Liver (tissue), 9 donors: ENCODE data around the gene FGF1. TPM values are rescaled to one million over a fixed set of nuclear protein-coding genes. Genes with fewer than 3 reads are reported as not detected.

Experiments used
- DNase-seq: peaks from one replicate; pipeline ENCODE4 v3.0.0-alpha.2; 2017; ENCODE audit warnings: low spot score
- H3K27ac ChIP-seq, 2 donors: one replicate each; pipeline ENCODE4 v1.7.0; 2013; ENCODE audit warnings: inconsistent platforms in 2 of 2, low read length in 2 of 2, control low read depth in 1 of 2, low read depth in 1 of 2, mild to moderate bottlenecking in 1 of 2
- H3K27me3 ChIP-seq, 4 donors: one replicate each; pipeline versions ENCODE4 v1.6.1 to v1.7.0; 2013; ENCODE audit warnings: low read length in 3 of 4, inconsistent platforms in 1 of 4, mild to moderate bottlenecking in 1 of 4, moderate library complexity in 1 of 4; ENCODE audit not compliant: control insufficient read depth in 4 of 4, insufficient read depth in 4 of 4
- H3K36me3 ChIP-seq, 4 donors: one replicate each; pipeline versions ENCODE4 v1.6.1 to v1.7.0; 2013; ENCODE audit warnings: low read length in 3 of 4, mild to moderate bottlenecking in 3 of 4, low read depth in 1 of 4, moderate library complexity in 1 of 4; ENCODE audit not compliant: control insufficient read depth in 4 of 4, insufficient read depth in 3 of 4
- H3K4me1 ChIP-seq, 4 donors: one replicate each; pipeline versions ENCODE4 v1.6.1 to v1.7.0; 2013; ENCODE audit warnings: low read length in 3 of 4, mild to moderate bottlenecking in 3 of 4, moderate library complexity in 1 of 4; ENCODE audit not compliant: control insufficient read depth in 4 of 4, insufficient read depth in 4 of 4
- H3K4me3 ChIP-seq, 3 donors: one replicate each; pipeline versions ENCODE4 v1.6.1 to v1.7.0; 2013; ENCODE audit warnings: low read length in 3 of 3, control low read depth in 1 of 3, low read depth in 1 of 3, mild to moderate bottlenecking in 1 of 3
- H3K9ac ChIP-seq, 2 donors: one replicate each; pipeline ENCODE4 v1.7.0; 2013; ENCODE audit warnings: low read length in 2 of 2, mild to moderate bottlenecking in 2 of 2, moderate library complexity in 2 of 2, control low read depth in 1 of 2, low read depth in 1 of 2
- H3K9me3 ChIP-seq, 4 donors: one replicate each; pipeline versions ENCODE4 v1.6.1 to v1.7.0; 2013; ENCODE audit warnings: low read length in 3 of 4; ENCODE audit not compliant: control insufficient read depth in 4 of 4
- EGR1 ChIP-seq, 2 donors: IDR thresholded peaks; 2 replicates each; pipeline ENCODE4 v1.6.1; 2016 to 2018; ENCODE audit warnings: antibody characterized with exemption in 2 of 2, low read depth in 2 of 2
- FOXA1 ChIP-seq: IDR thresholded peaks from 2 replicates; pipeline ENCODE4 v1.6.1; 2016; ENCODE audit warnings: antibody characterized with exemption
- FOXA2 ChIP-seq: IDR thresholded peaks from 2 replicates; pipeline ENCODE4 v1.6.1; 2016; ENCODE audit warnings: antibody characterized with exemption
- GABPA ChIP-seq, 2 donors: IDR thresholded peaks in 1 of 2; conservative IDR thresholded peaks in 1 of 2; 2 replicates each; pipeline ENCODE4 v1.6.1; 2016; ENCODE audit warnings: antibody characterized with exemption in 2 of 2, mild to moderate bottlenecking in 1 of 2, moderate library complexity in 1 of 2
- HNF4A ChIP-seq, 2 donors: conservative IDR thresholded peaks; 2 replicates each; pipeline ENCODE4 v1.6.1; 2016; ENCODE audit warnings: antibody characterized with exemption in 2 of 2, mild to moderate bottlenecking in 2 of 2
- HNF4G ChIP-seq: IDR thresholded peaks from 2 replicates; pipeline ENCODE4 v1.6.1; 2016; ENCODE audit warnings: antibody characterized with exemption
- JUND ChIP-seq, 2 donors: IDR thresholded peaks; 2 replicates each; pipeline ENCODE4 v1.6.1; 2016; ENCODE audit warnings: antibody characterized with exemption in 2 of 2
- NR2F2 ChIP-seq: IDR thresholded peaks from 2 replicates; pipeline ENCODE4 v1.6.1; 2016; ENCODE audit warnings: antibody characterized with exemption
- RAD21 ChIP-seq, 2 donors: IDR thresholded peaks; 2 replicates each; pipeline ENCODE4 v1.6.1; 2016; ENCODE audit warnings: antibody characterized with exemption in 2 of 2, mild to moderate bottlenecking in 2 of 2
- RXRA ChIP-seq, 2 donors: IDR thresholded peaks; 2 replicates each; pipeline ENCODE4 v1.6.1; 2017 to 2018; ENCODE audit warnings: antibody characterized with exemption in 2 of 2, mild to moderate bottlenecking in 1 of 2
- SP1 ChIP-seq: IDR thresholded peaks from 2 replicates; pipeline ENCODE4 v1.6.1; 2018; ENCODE audit warnings: antibody characterized with exemption, mild to moderate bottlenecking
- TAF1 ChIP-seq: conservative IDR thresholded peaks from 2 replicates; pipeline ENCODE4 v1.6.1; 2016; ENCODE audit warnings: antibody characterized with exemption, mild to moderate bottlenecking
- YY1 ChIP-seq: IDR thresholded peaks from 2 replicates; pipeline ENCODE4 v1.6.1; 2016; ENCODE audit warnings: antibody characterized with exemption, mild to moderate bottlenecking
- WGBS: extraction: QIAGEN DNeasy Blood & Tissue Kit; methylation state at CpG from one replicate; pipeline ENCODE4 v1.1.7; 2013; 5-methylcytosine and 5-hydroxymethylcytosine counted together
- polyA plus RNA-seq, 2 donors: library from polyadenylated mRNA; stranded (reverse) in 1 of 2; unstranded in 1 of 2; fragments of 200-250 nt in 1 of 2; fragments of >200 nt in 1 of 2; fragmentation: Nextera tagmentation in 1 of 2; extraction: Ambion mirVana in 1 of 2; gene quantifications; one replicate each; pipeline versions ENCODE4 v1.2.1 to v1.2.3, GENCODE V29; 2013 to 2015
- total RNA-seq, 2 donors: library from RNA; depleted of rRNA; stranded (reverse); fragments of >200 nt; gene quantifications; one replicate each; pipeline ENCODE4 v1.2.3, GENCODE V29; 2014
- TF ChIP-seq, protein P1 (sequence below): IDR thresholded peaks from 2 replicates; pipeline ENCODE4 v1.6.1; 2016; ENCODE audit warnings: antibody characterized with exemption
- TF ChIP-seq, protein P2 (sequence below): IDR thresholded peaks from 2 replicates; pipeline ENCODE4 v1.6.1; 2016; ENCODE audit warnings: antibody characterized with exemption, mild to moderate bottlenecking
- TF ChIP-seq, protein P3 (sequence below): fragments of 150-350 bp; IDR thresholded peaks from 2 replicates; pipeline ENCODE4 v1.5.1; 2017; ENCODE audit warnings: improper control_type of control experiment, low read depth, low read length; ENCODE audit not compliant: missing input control
- TF ChIP-seq, protein P4 (sequence below): IDR thresholded peaks from 2 replicates; pipeline ENCODE4 v1.6.1; 2016; ENCODE audit warnings: antibody characterized with exemption
- TF ChIP-seq, protein P5 (sequence below): IDR thresholded peaks from 2 replicates; pipeline ENCODE4 v1.6.1; 2016; ENCODE audit warnings: antibody characterized with exemption
- donor health status: healthy.
- donor health status: healthy.
- donor health status: healthy.
- donor health status: healthy.
- donor health status: healthy.

Gene FGF1
- total and polyA plus RNA-seq, 4 donors: 0.05 to 0.25 (median 0.16) TPM

DNA sequence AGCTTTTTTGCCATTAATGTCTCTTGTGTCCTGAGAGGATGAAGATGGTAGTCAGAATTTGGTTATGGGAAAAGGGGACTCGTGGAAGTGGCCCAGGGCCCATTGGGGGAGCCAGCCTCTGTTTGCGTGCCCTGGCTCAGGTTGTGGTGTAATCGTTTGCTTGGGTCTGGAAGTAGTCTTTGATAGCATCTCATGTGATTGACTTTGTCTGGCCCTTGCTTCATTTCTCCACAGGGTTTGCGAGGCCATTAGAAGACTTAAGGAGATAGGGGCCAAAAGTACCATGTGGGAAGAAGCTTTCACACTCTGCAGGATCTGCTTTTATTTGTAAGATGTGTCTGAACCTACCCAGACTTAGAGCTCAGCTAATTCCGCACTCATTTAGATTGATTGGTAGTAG, 114.5 kb downstream of the FGF1 start:
- DNase-seq: no peak
- no peaks in the 10 kb centered on the region for H3K9me3 ChIP-seq
- H3K4me1 ChIP-seq: no peaks in the 10 kb centered on the region
- no peak overlapping the region for H3K27ac ChIP-seq
- TF ChIP-seq, protein P1, sequence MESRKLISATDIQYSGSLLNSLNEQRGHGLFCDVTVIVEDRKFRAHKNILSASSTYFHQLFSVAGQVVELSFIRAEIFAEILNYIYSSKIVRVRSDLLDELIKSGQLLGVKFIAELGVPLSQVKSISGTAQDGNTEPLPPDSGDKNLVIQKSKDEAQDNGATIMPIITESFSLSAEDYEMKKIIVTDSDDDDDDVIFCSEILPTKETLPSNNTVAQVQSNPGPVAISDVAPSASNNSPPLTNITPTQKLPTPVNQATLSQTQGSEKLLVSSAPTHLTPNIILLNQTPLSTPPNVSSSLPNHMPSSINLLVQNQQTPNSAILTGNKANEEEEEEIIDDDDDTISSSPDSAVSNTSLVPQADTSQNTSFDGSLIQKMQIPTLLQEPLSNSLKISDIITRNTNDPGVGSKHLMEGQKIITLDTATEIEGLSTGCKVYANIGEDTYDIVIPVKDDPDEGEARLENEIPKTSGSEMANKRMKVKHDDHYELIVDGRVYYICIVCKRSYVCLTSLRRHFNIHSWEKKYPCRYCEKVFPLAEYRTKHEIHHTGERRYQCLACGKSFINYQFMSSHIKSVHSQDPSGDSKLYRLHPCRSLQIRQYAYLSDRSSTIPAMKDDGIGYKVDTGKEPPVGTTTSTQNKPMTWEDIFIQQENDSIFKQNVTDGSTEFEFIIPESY: no peak
- TF ChIP-seq HNF4G (no peak), SP1 (no peak), NR2F2 (no peak), YY1 (no peak), RAD21 (IDR thresholded peaks at IDR 0.05) (no peak), TAF1 (no peak), EGR1 (IDR thresholded peaks at IDR 0.05; ENCODE audit: low read depth in 2 of 2) (no peak), GABPA (IDR thresholded peaks at IDR 0.05 in 1 of 2, conservative IDR thresholded peaks at IDR 0.05 in 1 of 2) (no peak), FOXA2 (no peak), RXRA (IDR thresholded peaks at IDR 0.05) (no peak), FOXA1 (no peak), JUND (IDR thresholded peaks at IDR 0.05) (no peak), HNF4A (conservative IDR thresholded peaks at IDR 0.05) (no peak)
- TF ChIP-seq, protein P2, sequence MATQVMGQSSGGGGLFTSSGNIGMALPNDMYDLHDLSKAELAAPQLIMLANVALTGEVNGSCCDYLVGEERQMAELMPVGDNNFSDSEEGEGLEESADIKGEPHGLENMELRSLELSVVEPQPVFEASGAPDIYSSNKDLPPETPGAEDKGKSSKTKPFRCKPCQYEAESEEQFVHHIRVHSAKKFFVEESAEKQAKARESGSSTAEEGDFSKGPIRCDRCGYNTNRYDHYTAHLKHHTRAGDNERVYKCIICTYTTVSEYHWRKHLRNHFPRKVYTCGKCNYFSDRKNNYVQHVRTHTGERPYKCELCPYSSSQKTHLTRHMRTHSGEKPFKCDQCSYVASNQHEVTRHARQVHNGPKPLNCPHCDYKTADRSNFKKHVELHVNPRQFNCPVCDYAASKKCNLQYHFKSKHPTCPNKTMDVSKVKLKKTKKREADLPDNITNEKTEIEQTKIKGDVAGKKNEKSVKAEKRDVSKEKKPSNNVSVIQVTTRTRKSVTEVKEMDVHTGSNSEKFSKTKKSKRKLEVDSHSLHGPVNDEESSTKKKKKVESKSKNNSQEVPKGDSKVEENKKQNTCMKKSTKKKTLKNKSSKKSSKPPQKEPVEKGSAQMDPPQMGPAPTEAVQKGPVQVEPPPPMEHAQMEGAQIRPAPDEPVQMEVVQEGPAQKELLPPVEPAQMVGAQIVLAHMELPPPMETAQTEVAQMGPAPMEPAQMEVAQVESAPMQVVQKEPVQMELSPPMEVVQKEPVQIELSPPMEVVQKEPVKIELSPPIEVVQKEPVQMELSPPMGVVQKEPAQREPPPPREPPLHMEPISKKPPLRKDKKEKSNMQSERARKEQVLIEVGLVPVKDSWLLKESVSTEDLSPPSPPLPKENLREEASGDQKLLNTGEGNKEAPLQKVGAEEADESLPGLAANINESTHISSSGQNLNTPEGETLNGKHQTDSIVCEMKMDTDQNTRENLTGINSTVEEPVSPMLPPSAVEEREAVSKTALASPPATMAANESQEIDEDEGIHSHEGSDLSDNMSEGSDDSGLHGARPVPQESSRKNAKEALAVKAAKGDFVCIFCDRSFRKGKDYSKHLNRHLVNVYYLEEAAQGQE: no peak
- TF ChIP-seq, protein P3, sequence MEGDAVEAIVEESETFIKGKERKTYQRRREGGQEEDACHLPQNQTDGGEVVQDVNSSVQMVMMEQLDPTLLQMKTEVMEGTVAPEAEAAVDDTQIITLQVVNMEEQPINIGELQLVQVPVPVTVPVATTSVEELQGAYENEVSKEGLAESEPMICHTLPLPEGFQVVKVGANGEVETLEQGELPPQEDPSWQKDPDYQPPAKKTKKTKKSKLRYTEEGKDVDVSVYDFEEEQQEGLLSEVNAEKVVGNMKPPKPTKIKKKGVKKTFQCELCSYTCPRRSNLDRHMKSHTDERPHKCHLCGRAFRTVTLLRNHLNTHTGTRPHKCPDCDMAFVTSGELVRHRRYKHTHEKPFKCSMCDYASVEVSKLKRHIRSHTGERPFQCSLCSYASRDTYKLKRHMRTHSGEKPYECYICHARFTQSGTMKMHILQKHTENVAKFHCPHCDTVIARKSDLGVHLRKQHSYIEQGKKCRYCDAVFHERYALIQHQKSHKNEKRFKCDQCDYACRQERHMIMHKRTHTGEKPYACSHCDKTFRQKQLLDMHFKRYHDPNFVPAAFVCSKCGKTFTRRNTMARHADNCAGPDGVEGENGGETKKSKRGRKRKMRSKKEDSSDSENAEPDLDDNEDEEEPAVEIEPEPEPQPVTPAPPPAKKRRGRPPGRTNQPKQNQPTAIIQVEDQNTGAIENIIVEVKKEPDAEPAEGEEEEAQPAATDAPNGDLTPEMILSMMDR: no peak
- TF ChIP-seq, protein P4, sequence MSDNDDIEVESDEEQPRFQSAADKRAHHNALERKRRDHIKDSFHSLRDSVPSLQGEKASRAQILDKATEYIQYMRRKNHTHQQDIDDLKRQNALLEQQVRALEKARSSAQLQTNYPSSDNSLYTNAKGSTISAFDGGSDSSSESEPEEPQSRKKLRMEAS: no peak
- TF ChIP-seq, protein P5, sequence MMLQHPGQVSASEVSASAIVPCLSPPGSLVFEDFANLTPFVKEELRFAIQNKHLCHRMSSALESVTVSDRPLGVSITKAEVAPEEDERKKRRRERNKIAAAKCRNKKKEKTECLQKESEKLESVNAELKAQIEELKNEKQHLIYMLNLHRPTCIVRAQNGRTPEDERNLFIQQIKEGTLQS: no peak
- H3K9ac ChIP-seq: no peak overlapping the region
- no peaks in the 10 kb centered on the region for H3K27me3 ChIP-seq
- no peak overlapping the region for H3K4me3 ChIP-seq
- WGBS: 86% methylated on average over 5 of the region's 5 CpGs
- H3K36me3 ChIP-seq: no peaks in the 10 kb centered on the region
